HepG2 (cell line): ENCODE data around the gene TNKS1BP1. TPM values are rescaled to one million over a fixed set of nuclear protein-coding genes. Genes with fewer than 3 reads are reported as not detected.

ENCODE experiments used
- ATAC-seq: fragments of 200-7000 bp; cut with Tn5 transposase; 3 replicates; pipeline ENCODE4 v1.9.1; 2020; ENCODE audit warnings: mild to moderate bottlenecking, moderate library complexity
- BruUV-seq: library from RNA; stranded (reverse); fragments of 400-500 nt; replicated peaks from 2 replicates; lab custom pipeline; 2021; lab: Mats Ljungman, UMichigan
- CTCF ChIA-PET: fragments of 300-600 bp; formaldehyde crosslinking; extraction: SDS; loops from one replicate; lab custom pipeline; 2021; ENCODE audit warnings: low total read pairs, inconsistent platforms, low intra/inter-chr PET ratio; lab: Yijun Ruan, JAX
- POLR2A ChIA-PET: fragments of 350-600 bp; sonication (Branson Sonifier 250); formaldehyde crosslinking; loops from one replicate; lab custom pipeline; 2020; ENCODE audit warnings: antibody characterized with exemption, inconsistent platforms; lab: Yijun Ruan, JAX
- DNase-seq: peaks from one replicate; pipeline ENCODE4 v3.0.0-alpha.2; 2015; ENCODE audit warnings: low spot score
- FAIRE-seq: peaks from 3 replicates; lab custom pipeline; 2011; peaks lifted over from hg19 to GRCh38; lab: Jason Lieb, UNC
- H2AFZ ChIP-seq: one replicate; pipeline ENCODE4 v1.6.1; 2011; ENCODE audit warnings: low read length, inconsistent platforms
- H3K27ac ChIP-seq: fragments of 300-600 bp; 3 replicates; pipeline ENCODE4 v1.8.0; 2011; ENCODE audit warnings: mixed run types, mild to moderate bottlenecking, mixed read lengths, low read length, inconsistent platforms; ENCODE audit not compliant: insufficient read depth; ENCODE audit errors: extremely low read length
- H3K27me3 ChIP-seq, 2 experiments: fragments of 200-600 bp in 1 of 2; 2 replicates in 1 of 2; 3 replicates in 1 of 2; pipeline versions ENCODE4 v1.6.0 to v1.8.0; 2011; ENCODE audit warnings: low read length in 2 of 2, mild to moderate bottlenecking in 2 of 2, moderate library complexity in 2 of 2, inconsistent platforms in 1 of 2; ENCODE audit not compliant: insufficient read depth in 2 of 2, control insufficient read depth in 1 of 2
- H3K36me3 ChIP-seq, 2 experiments: fragments of 200-600 bp in 1 of 2; replicated peaks in 1 of 2; 2 replicates in 1 of 2; 3 replicates in 1 of 2; pipeline versions ENCODE4 v1.5.1 to v1.8.0; 2011; ENCODE audit warnings: low read length in 2 of 2, inconsistent platforms in 1 of 2; ENCODE audit not compliant: insufficient read depth in 2 of 2, control insufficient read depth in 1 of 2
- H3K4me1 ChIP-seq: 2 replicates; pipeline ENCODE4 v1.5.1; 2012; ENCODE audit warnings: low read length, inconsistent platforms; ENCODE audit not compliant: insufficient read depth
- H3K4me2 ChIP-seq: 2 replicates; pipeline ENCODE4 v1.6.0; 2011; ENCODE audit warnings: low read depth, low read length, inconsistent platforms
- H3K4me3 ChIP-seq, 3 experiments: fragments of 200-600 bp in 1 of 3; sonication (generic), shearing (Covaris generic) in 1 of 3; replicated peaks in 1 of 3; 2 replicates each; pipeline ENCODE4 v1.5.1; 2011 to 2016; ENCODE audit warnings: low read length in 3 of 3, inconsistent platforms in 2 of 3, low read depth in 2 of 3, mild to moderate bottlenecking in 2 of 3, control low read depth in 1 of 3, mixed read lengths in 1 of 3; ENCODE audit not compliant: insufficient read depth in 1 of 3
- H3K79me2 ChIP-seq: one replicate; pipeline ENCODE4 v1.6.1; 2011; ENCODE audit warnings: low read length, inconsistent platforms; ENCODE audit not compliant: insufficient read depth
- H3K9ac ChIP-seq: 2 replicates; pipeline ENCODE4 v1.6.0; 2011; ENCODE audit warnings: mild to moderate bottlenecking, low read depth, low read length, inconsistent platforms; ENCODE audit not compliant: insufficient read depth
- H3K9me3 ChIP-seq: 2 replicates; pipeline ENCODE4 v1.5.1; 2012; ENCODE audit warnings: mild to moderate bottlenecking, low read length
- H4K20me1 ChIP-seq: 2 replicates; pipeline ENCODE4 v1.6.0; 2011; ENCODE audit warnings: inconsistent platforms, mild to moderate bottlenecking, low read length, moderate library complexity; ENCODE audit not compliant: insufficient read depth
- ATF5 ChIP-seq: sonication (generic); formaldehyde crosslinking; IDR thresholded peaks from 2 replicates; pipeline ENCODE4 v1.4.0; 2020; ENCODE audit warnings: mild to moderate bottlenecking, low read depth, missing genetic modification reagents
- CERS6 ChIP-seq: sonication (generic); formaldehyde crosslinking; IDR thresholded peaks from 2 replicates; pipeline ENCODE4 v1.5.0; 2020; ENCODE audit warnings: missing genetic modification reagents
- FOSL1 ChIP-seq: sonication (generic); formaldehyde crosslinking; IDR thresholded peaks from 2 replicates; pipeline ENCODE4 v1.9.0; 2021; ENCODE audit warnings: missing genetic modification reagents, borderline replicate concordance
- FOXA1 ChIP-seq, 2 experiments: fragments of 450-650 bp in 1 of 2; sonication (generic) in 1 of 2; formaldehyde crosslinking in 1 of 2; IDR thresholded peaks; 2 replicates each; pipeline versions ENCODE4 v1.4.0 to v1.6.1; 2016 to 2020; ENCODE audit warnings: missing genetic modification reagents in 1 of 2
- JUN ChIP-seq: sonication (generic); formaldehyde crosslinking; IDR thresholded peaks from 2 replicates; pipeline ENCODE4 v1.4.0; 2020; ENCODE audit warnings: mild to moderate bottlenecking, missing genetic modification reagents
- KLF12 ChIP-seq: sonication (generic); formaldehyde crosslinking; IDR thresholded peaks from 2 replicates; pipeline ENCODE4 v1.4.0; 2020; ENCODE audit warnings: missing genetic modification reagents, borderline replicate concordance
- LCORL ChIP-seq, 2 experiments: fragments of 450-650 bp in 1 of 2; sonication (generic) in 1 of 2; formaldehyde crosslinking in 1 of 2; IDR thresholded peaks; 2 replicates each; pipeline versions ENCODE4 v1.5.0 to v1.6.1; 2017 to 2020; ENCODE audit warnings: antibody characterized with exemption in 1 of 2, missing genetic modification reagents in 1 of 2
- MZF1 ChIP-seq: sonication (generic); formaldehyde crosslinking; IDR thresholded peaks from 2 replicates; pipeline ENCODE4 v1.8.1; 2023; ENCODE audit warnings: mild to moderate bottlenecking, missing genetic modification reagents, borderline replicate concordance
- SATB2 ChIP-seq: sonication (generic); formaldehyde crosslinking; IDR thresholded peaks from 2 replicates; pipeline ENCODE4 v1.5.0; 2020; ENCODE audit warnings: missing genetic modification reagents
- SP5 ChIP-seq: IDR thresholded peaks from 2 replicates; pipeline ENCODE4 v1.6.1; 2016; ENCODE audit warnings: low read depth, borderline replicate concordance
- ZNF530 ChIP-seq: sonication (generic); formaldehyde crosslinking; IDR thresholded peaks from 2 replicates; pipeline ENCODE4 v1.5.0; 2020; ENCODE audit warnings: low read depth, mild to moderate bottlenecking, missing genetic modification reagents
- ZNF557 ChIP-seq: sonication (generic); formaldehyde crosslinking; IDR thresholded peaks from 2 replicates; pipeline ENCODE4 v1.4.0; 2020; ENCODE audit warnings: missing genetic modification reagents
- ZNF576 ChIP-seq: sonication (generic); formaldehyde crosslinking; IDR thresholded peaks from 2 replicates; pipeline ENCODE4 v1.4.0; 2020; ENCODE audit warnings: mild to moderate bottlenecking, missing genetic modification reagents
- ZNF790 ChIP-seq: sonication (generic); formaldehyde crosslinking; IDR thresholded peaks from 2 replicates; pipeline ENCODE4 v1.8.0; 2022; ENCODE audit warnings: missing genetic modification reagents, mild to moderate bottlenecking, borderline replicate concordance
- WGBS: methylation state at CpG from one replicate; pipeline ENCODE4 v1.1.6; 2017; ENCODE audit warnings: low lambda C conversion rate; 5-methylcytosine and 5-hydroxymethylcytosine counted together
- in situ Hi-C: cut with HindIII; loops from 2 replicates; pipeline ENCODE4 v1.10.0; 2017; ENCODE audit warnings: low pct_unique_long_range_greater_than_20kb; ENCODE audit not compliant: extremely low pct_ligation_motif_present
- intact Hi-C: fragments of 100-400 bp; cut with micrococcal nuclease; formaldehyde crosslinking; loops from one replicate; pipeline ENCODE4 v1.10.0; 2022; ENCODE audit not compliant: unreplicated experiment
- polyA plus RNA-seq, 8 experiments: library from polyadenylated mRNA; depleted of rRNA in 3 of 8; stranded (reverse) in 7 of 8; unstranded in 1 of 8; fragments of >200 nt; fragmentation: Illumina TruSeq in 4 of 8; extraction: Trizol in 4 of 8; gene quantifications; 2 replicates each; pipeline versions ENCODE4 v1.2.1 to v1.2.3, GENCODE V29; 2011 to 2016; ENCODE audit warnings: low read depth in 4 of 8, missing spikeins in 1 of 8, mixed read lengths in 1 of 8; ENCODE audit not compliant: insufficient read depth in 1 of 8
- total RNA-seq, 5 experiments: library from RNA; depleted of rRNA; stranded (reverse); fragments of >200 nt; fragmentation: Illumina TruSeq; extraction: Trizol; gene quantifications; 2 replicates each; pipeline ENCODE4 v1.2.3, GENCODE V29; 2016; ENCODE audit warnings: low read depth in 1 of 5

Gene TNKS1BP1
- total and polyA plus RNA-seq, 2 of the 13 experiments (the other 11 are each of a cell fraction or from before 2014, with no cell fraction given): 13.7 to 15.0 TPM

GRCh38 chr11:57276169-57276970, 48.4 kb downstream of the TNKS1BP1 start:
- no peak for DNase-seq
- no peak for TF ChIP-seq LCORL (IDR thresholded peaks at IDR 0.05)
- no peak for TF ChIP-seq LCORL (CRISPR knock-in tag; IDR thresholded peaks at IDR 0.05)
- no peak overlapping the region for H3K4me2 ChIP-seq
- H3K4me1 ChIP-seq: 0 out of 2 replicates have a peak, but pooled peaks cover 5% of the 10 kb centered on the region
- WGBS: 4% methylated on average over 3 of the region's 3 CpGs
- FAIRE-seq: no peak
- BruUV-seq: no TSS peak
- H4K20me1 ChIP-seq: no peaks in the 10 kb centered on the region
- in situ Hi-C loops (no loop called here), intact Hi-C loops (loop anchor here (5.0 kb wide), 1 partner anchor 71 kb away; no protein-coding TSS in a partner anchor)
- H3K27ac ChIP-seq: no peak overlapping the region
- no peaks in the 10 kb centered on the region for H3K36me3 ChIP-seq
- peaks cover 0 to 8% of the 10 kb centered on the region in 2 experiments; a peak in 2 of 5 replicates for H3K27me3 ChIP-seq
- ChIA-PET CTCF (no interaction called here), POLR2A (no interaction called here)
- H3K9ac ChIP-seq: no peak overlapping the region
- H3K4me3 ChIP-seq: no peak overlapping the region
- H2AFZ ChIP-seq: no peak overlapping the region
- ATAC-seq: no peak
- peaks cover 7% of the 10 kb centered on the region; the same call in 1 of the 2 replicates for H3K9me3 ChIP-seq
- H3K79me2 ChIP-seq: no peaks in the 10 kb centered on the region

- H3K27me3 ChIP-seq: peaks cover 0 to 8% of the 10 kb centered on the region in 2 experiments; a peak in 1 of 5 replicates
- DNase-seq (no peak), ATAC-seq (no peak), FAIRE-seq (no peak)
- H3K79me2 ChIP-seq: no peaks in the 10 kb centered on the region
- intact Hi-C loops: loop anchor here (5.0 kb wide), 1 partner anchor 72 kb away; no protein-coding TSS in a partner anchor
- no peaks in the 10 kb centered on the region for H4K20me1 ChIP-seq
- no peak overlapping the region for H3K9ac ChIP-seq
- no TSS peak for BruUV-seq
- no peaks in the 10 kb centered on the region for H3K36me3 ChIP-seq
- H3K4me1 ChIP-seq: 0 out of 2 replicates have a peak, but pooled peaks cover 5% of the 10 kb centered on the region
- ChIA-PET CTCF (no interaction called here), POLR2A (no interaction called here)
- in situ Hi-C loops: no loop called here
- WGBS: 2% methylated on average over 2 of the region's 3 CpGs
- no peak overlapping the region for H3K4me2 ChIP-seq
- TF ChIP-seq FOXA1 (IDR thresholded peaks at IDR 0.05): no peak
- TF ChIP-seq FOXA1 (CRISPR knock-in tag; IDR thresholded peaks at IDR 0.05): no peak
- no peak for TF ChIP-seq MZF1 (CRISPR knock-in tag)
- no peak for TF ChIP-seq ZNF576
- TF ChIP-seq SP5 (CRISPR knock-in tag): no peak
- TF ChIP-seq ZNF557 (CRISPR knock-in tag): no peak
- no peak for TF ChIP-seq SATB2 (CRISPR knock-in tag)
- no peak for TF ChIP-seq JUN
- no peak for TF ChIP-seq ATF5 (CRISPR knock-in tag)
- TF ChIP-seq ZNF530: no peak
- no peak for TF ChIP-seq KLF12 (CRISPR knock-in tag)
- no peak for TF ChIP-seq CERS6 (CRISPR knock-in tag)
- no peak for TF ChIP-seq ZNF790 (CRISPR knock-in tag)
- no peak for TF ChIP-seq FOSL1 (CRISPR knock-in tag)
- H3K9me3 ChIP-seq: peaks cover 7% of the 10 kb centered on the region; the same call in 1 of the 2 replicates
- no peak overlapping the region for H3K4me3 ChIP-seq
- H2AFZ ChIP-seq: no peak overlapping the region
- H3K27ac ChIP-seq: no peak overlapping the region
Measured at GRCh38 chr11:57275582-57275981, 49.2 kb downstream of the TNKS1BP1 start.
